H9 (cell line): ENCODE data around the gene TRIM59. TPM values are rescaled to one million over a fixed set of nuclear protein-coding genes. Genes with fewer than 3 reads are reported as not detected.
A peak's percentile ranks its signal among the peaks of the same experiment; 100 is the strongest.

Experiments
- DNase-seq: peaks from one replicate; pipeline ENCODE4 v3.0.0-alpha.2; 2017
- H2AFZ ChIP-seq: one replicate; pipeline ENCODE4 v1.6.1; 2013; ENCODE audit warnings: mild to moderate bottlenecking, low read length, control low read depth, moderate library complexity
- H2AK5ac ChIP-seq: 2 replicates; pipeline ENCODE4 v1.6.1; 2013; ENCODE audit warnings: low read length, control low read depth, mixed read lengths; ENCODE audit not compliant: insufficient read length
- H2BK120ac ChIP-seq: one replicate; pipeline ENCODE4 v1.6.1; 2013; ENCODE audit warnings: low read depth, mild to moderate bottlenecking, low read length, control low read depth, inconsistent platforms; ENCODE audit not compliant: poor library complexity, severe bottlenecking
- H2BK12ac ChIP-seq: 2 replicates; pipeline ENCODE4 v1.6.1; 2013; ENCODE audit warnings: low read length, control low read depth, mixed read lengths, low read depth; ENCODE audit not compliant: insufficient read length
- H2BK15ac ChIP-seq: 2 replicates; pipeline ENCODE4 v1.6.1; 2013; ENCODE audit warnings: low read depth, low read length, control low read depth
- H2BK20ac ChIP-seq: one replicate; pipeline ENCODE4 v1.6.1; 2013; ENCODE audit warnings: low read depth, mild to moderate bottlenecking, low read length, control low read depth, inconsistent platforms; ENCODE audit not compliant: poor library complexity, severe bottlenecking
- H2BK5ac ChIP-seq: 2 replicates; pipeline ENCODE4 v1.6.1; 2013; ENCODE audit warnings: low read length, control low read depth, mixed read lengths; ENCODE audit not compliant: insufficient read length
- H3K14ac ChIP-seq: 2 replicates; pipeline ENCODE4 v1.6.1; 2013; ENCODE audit warnings: low read length, control low read depth; ENCODE audit not compliant: insufficient read depth
- H3K18ac ChIP-seq: 2 replicates; pipeline ENCODE4 v1.6.1; 2013; ENCODE audit warnings: low read depth, mild to moderate bottlenecking, mixed read lengths, low read length, control low read depth; ENCODE audit not compliant: insufficient read length
- H3K23ac ChIP-seq: 2 replicates; pipeline ENCODE4 v1.6.1; 2013; ENCODE audit warnings: low read length, control low read depth, mixed read lengths, low read depth; ENCODE audit not compliant: insufficient read length
- H3K23me2 ChIP-seq: 2 replicates; pipeline ENCODE4 v1.6.1; 2013; ENCODE audit warnings: low read depth, mild to moderate bottlenecking, mixed read lengths, low read length, control low read depth; ENCODE audit not compliant: insufficient read length, poor library complexity, severe bottlenecking
- H3K27ac ChIP-seq: 2 replicates; pipeline ENCODE4 v1.5.1; 2013; ENCODE audit warnings: low read length, control low read depth, mixed read lengths, low read depth; ENCODE audit not compliant: insufficient read length
- H3K27me3 ChIP-seq: 2 replicates; pipeline ENCODE4 v1.6.1; 2013; ENCODE audit warnings: low read length, control low read depth, inconsistent platforms; ENCODE audit not compliant: insufficient read depth
- H3K4ac ChIP-seq: 2 replicates; pipeline ENCODE4 v1.6.1; 2013; ENCODE audit warnings: low read depth, mild to moderate bottlenecking, control low read depth, inconsistent platforms, low read length, moderate library complexity
- H3K4me1 ChIP-seq: 2 replicates; pipeline ENCODE4 v1.6.1; 2013; ENCODE audit warnings: low read length, control low read depth, inconsistent platforms; ENCODE audit not compliant: insufficient read depth
- H3K4me2 ChIP-seq: 2 replicates; pipeline ENCODE4 v1.6.1; 2013; ENCODE audit warnings: low read length, control low read depth, mixed read lengths; ENCODE audit not compliant: insufficient read length, insufficient read depth
- H3K56ac ChIP-seq: 2 replicates; pipeline ENCODE4 v1.6.1; 2013; ENCODE audit warnings: low read depth, mild to moderate bottlenecking, mixed read lengths, low read length, control low read depth; ENCODE audit not compliant: insufficient read length
- H3K79me1 ChIP-seq: 2 replicates; pipeline ENCODE4 v1.6.1; 2013; ENCODE audit warnings: low read depth, mild to moderate bottlenecking, moderate library complexity, low read length, control low read depth, inconsistent platforms; ENCODE audit not compliant: insufficient read depth, poor library complexity, severe bottlenecking
- H3K79me2 ChIP-seq: 2 replicates; pipeline ENCODE4 v1.6.1; 2013; ENCODE audit warnings: low read length, control low read depth, inconsistent platforms; ENCODE audit not compliant: insufficient read depth
- H3K9ac ChIP-seq: 2 replicates; pipeline ENCODE4 v1.6.1; 2013; ENCODE audit warnings: low read length, control low read depth, mixed read lengths; ENCODE audit not compliant: insufficient read length; ENCODE audit errors: extremely low read depth
- H3K9me3 ChIP-seq: one replicate; pipeline ENCODE4 v1.6.1; 2013; ENCODE audit warnings: low read depth, low read length, inconsistent platforms; ENCODE audit not compliant: control insufficient read depth
- H3T11ph ChIP-seq: one replicate; pipeline ENCODE4 v1.6.1; 2013; ENCODE audit warnings: mild to moderate bottlenecking, low read length, control low read depth, inconsistent platforms
- H4K20me1 ChIP-seq: one replicate; pipeline ENCODE4 v1.6.1; 2013; ENCODE audit not compliant: control insufficient read depth, insufficient read length, insufficient read depth
- H4K5ac ChIP-seq: 2 replicates; pipeline ENCODE4 v1.6.1; 2013; ENCODE audit warnings: low read depth, mild to moderate bottlenecking, mixed read lengths, low read length, control low read depth; ENCODE audit not compliant: insufficient read length
- H4K8ac ChIP-seq: replicated peaks from 2 replicates; pipeline ENCODE4 v1.6.1; 2013; ENCODE audit warnings: low read length, control low read depth, mixed read lengths, low read depth; ENCODE audit not compliant: insufficient read length
- H4K91ac ChIP-seq: 2 replicates; pipeline ENCODE4 v1.6.1; 2013; ENCODE audit warnings: low read depth, mild to moderate bottlenecking, moderate library complexity, mixed read lengths, low read length, control low read depth; ENCODE audit not compliant: insufficient read length
- H3K27ac Mint-ChIP-seq, 3 experiments: 2 replicates in 2 of 3; 3 replicates in 1 of 3; pipeline ENCODE4 v1.8.0; 2020 to 2021; ENCODE audit warnings: mixed read lengths in 3 of 3, mild to moderate bottlenecking in 1 of 3, moderate library complexity in 1 of 3
- H3K27me3 Mint-ChIP-seq: 2 replicates; pipeline ENCODE4 v1.8.0; 2021; ENCODE audit warnings: low read depth, mild to moderate bottlenecking, moderate library complexity, mixed read lengths
- H3K36me3 Mint-ChIP-seq, 3 experiments: 2 replicates in 2 of 3; 3 replicates in 1 of 3; pipeline ENCODE4 v1.8.0; 2020 to 2021; ENCODE audit warnings: low read depth in 3 of 3, mixed read lengths in 3 of 3; ENCODE audit not compliant: insufficient read depth in 1 of 3
- H3K4me1 Mint-ChIP-seq, 2 experiments: 2 replicates each; pipeline ENCODE4 v1.8.0; 2020; ENCODE audit warnings: mixed read lengths in 2 of 2
- H3K4me3 Mint-ChIP-seq, 2 experiments: 2 replicates in 1 of 2; 3 replicates in 1 of 2; pipeline ENCODE4 v1.8.0; 2020 to 2021; ENCODE audit warnings: mild to moderate bottlenecking in 2 of 2, mixed read lengths in 2 of 2, moderate library complexity in 1 of 2
- H3K9me3 Mint-ChIP-seq, 2 experiments: 2 replicates in 1 of 2; 3 replicates in 1 of 2; pipeline ENCODE4 v1.8.0; 2020; ENCODE audit warnings: mild to moderate bottlenecking in 2 of 2, mixed read lengths in 2 of 2, moderate library complexity in 1 of 2
- CTCF ChIP-seq: fragments of 200-600 bp; sonication (generic); conservative IDR thresholded peaks from 3 replicates; pipeline ENCODE4 v1.8.0; 2021; ENCODE audit warnings: antibody characterized with exemption, mild to moderate bottlenecking
- WGBS: extraction: QIAGEN DNeasy Blood & Tissue Kit; methylation state at CpG from one replicate; pipeline ENCODE4 v1.1.7; 2013; ENCODE audit warnings: missing lambda C conversion rate, low lambda C conversion rate, mixed read lengths; ENCODE audit not compliant: insufficient read length; ENCODE audit errors: extremely low coverage; 5-methylcytosine and 5-hydroxymethylcytosine counted together
- total RNA-seq: library from RNA; stranded (reverse); gene quantifications from 2 replicates; pipeline ENCODE4 v1.2.1, GENCODE V29; 2021

Gene TRIM59
- total RNA-seq, 1 experiment from 2014 or later = 47.6 TPM

GRCh38 chr3:160399125-160400029 lies 50.2 kb downstream of the TRIM59 start, which contains the start of the genes IFT80 and SMC4:
TSS of gene IFT80 (minus strand) at chr3:160399225. CDS start at chr3:160384600, 14,625 bp downstream.
TSS of gene SMC4 (plus strand) at chr3:160399650. CDS start at chr3:160400827, 1,177 bp downstream.
- WGBS = no CpG with 5 or more reads among the region's 63 CpGs
- Histone ChIP-seq H3K23ac (no peak within 1 kb of the TSS), H4K20me1 (no peaks in the 10 kb centered on the region), H3K79me1 (no peaks in the 10 kb centered on the region), H2BK20ac (no peak within 1 kb of the TSS), H4K5ac (no peak within 1 kb of the TSS), H3K4me2 (peak within 1 kb of the TSS; percentile 95), H3T11ph (no peak within 1 kb of the TSS), H2AK5ac (no peak within 1 kb of the TSS), H3K14ac (peak within 1 kb of the TSS; percentile 84), H4K8ac (no peak within 1 kb of the TSS), H3K23me2 (peaks cover 10% of the 10 kb centered on the region), H3K9ac (peak within 1 kb of the TSS; percentile 90), H3K79me2 (peaks cover 32% of the 10 kb centered on the region; the same call in 1 of the 2 replicates), H3K27ac (peak within 1 kb of the TSS; percentile 61), H2AFZ (peak within 1 kb of the TSS; percentile 32), H3K4ac (peak within 1 kb of the TSS; percentile 17; the same call in 1 of the 2 replicates), H2BK120ac (no peak within 1 kb of the TSS), H3K18ac (peak within 1 kb of the TSS; percentile 91), H3K9me3 (no peaks in the 10 kb centered on the region), H2BK15ac (no peak within 1 kb of the TSS), H3K27me3 (no peaks in the 10 kb centered on the region), H3K56ac (no peak within 1 kb of the TSS), H4K91ac (no peak within 1 kb of the TSS), H3K4me1 (no peaks in the 10 kb centered on the region), H2BK5ac (peak within 1 kb of the TSS; percentile 10), H2BK12ac (no peak within 1 kb of the TSS)
- TF ChIP-seq CTCF = no peak
- peak within 1 kb of the TSS; percentile 94 to 98 for H3K4me3 Mint-ChIP-seq
- peaks cover 20 to 27% (median 23%) of the 10 kb centered on the region in 3 experiments for H3K36me3 Mint-ChIP-seq
- H3K27ac Mint-ChIP-seq = peak within 1 kb of the TSS; percentile 99 to 100 (median 99)
- peaks cover 0 to 4% of the 10 kb centered on the region in 2 experiments; a peak in 1 of 5 replicates for H3K9me3 Mint-ChIP-seq
- H3K27me3 Mint-ChIP-seq = peaks cover 3% of the 10 kb centered on the region; the same call in 1 of the 2 replicates
- peak; percentile 94 for DNase-seq
- peaks cover 41 to 46% of the 10 kb centered on the region in 2 experiments for H3K4me1 Mint-ChIP-seq
